Common myeloid progenitor, CD34-positive (primary cell): ENCODE results near the gene RASSF7.
A peak's percentile ranks its signal among the peaks of the same experiment; 100 is the strongest.

Source experiments
- CTCF ChIA-PET: fragments of 350-600 bp; sonication (Branson Sonifier 250); formaldehyde crosslinking; loops from one replicate; lab custom pipeline; 2021; ENCODE audit warnings: antibody characterized with exemption; lab: Charles Lee
- POLR2A ChIA-PET: fragments of 350-600 bp; sonication (Branson Sonifier 250); formaldehyde crosslinking; loops from one replicate; lab custom pipeline; 2021; ENCODE audit warnings: antibody characterized with exemption; lab: Charles Lee
- DNase-seq, 3 donors: peaks; one replicate each; pipeline versions ENCODE4 v3.0.0 to v3.0.0-alpha.2; 2013
- H3K27ac ChIP-seq, 2 experiments: 1 replicate in 1 of 2; 2 replicates in 1 of 2; pipeline ENCODE4 v1.7.0; 2013; ENCODE audit warnings: inconsistent platforms in 2 of 2, low read length in 2 of 2, mild to moderate bottlenecking in 2 of 2, low read depth in 1 of 2, moderate library complexity in 1 of 2; ENCODE audit not compliant: severe bottlenecking in 2 of 2, insufficient read depth in 1 of 2, poor library complexity in 1 of 2
- H3K27me3 ChIP-seq, 5 experiments: replicated peaks in 2 of 5; 1 replicate in 3 of 5; 2 replicates in 2 of 5; pipeline versions ENCODE4 v1.6.1 to v1.7.0; 2013; ENCODE audit warnings: low read length in 4 of 5, mild to moderate bottlenecking in 2 of 5, moderate library complexity in 2 of 5, inconsistent platforms in 1 of 5; ENCODE audit not compliant: insufficient read depth in 5 of 5, control insufficient read depth in 4 of 5
- H3K36me3 ChIP-seq, 4 experiments: 1 replicate in 2 of 4; 2 replicates in 2 of 4; pipeline versions ENCODE4 v1.6.1 to v1.7.0; 2013; ENCODE audit warnings: low read length in 3 of 4, control low read depth in 1 of 4, mild to moderate bottlenecking in 1 of 4; ENCODE audit not compliant: control insufficient read depth in 4 of 4, insufficient read depth in 4 of 4
- H3K4me1 ChIP-seq, 4 experiments: 1 replicate in 3 of 4; 2 replicates in 1 of 4; pipeline versions ENCODE4 v1.6.1 to v1.7.1; 2013; ENCODE audit warnings: low read length in 3 of 4, mild to moderate bottlenecking in 3 of 4, control low read depth in 1 of 4, inconsistent platforms in 1 of 4, moderate library complexity in 1 of 4; ENCODE audit not compliant: control insufficient read depth in 4 of 4, insufficient read depth in 4 of 4; ENCODE audit errors: control extremely low read depth in 1 of 4
- H3K4me3 ChIP-seq, 7 experiments: 1 replicate in 4 of 7; 2 replicates in 3 of 7; pipeline versions ENCODE4 v1.5.1 to v1.7.0; 2013; ENCODE audit warnings: mild to moderate bottlenecking in 7 of 7, low read length in 6 of 7, moderate library complexity in 6 of 7, inconsistent platforms in 2 of 7, low read depth in 2 of 7, control low read depth in 1 of 7; ENCODE audit not compliant: insufficient read depth in 4 of 7, control insufficient read depth in 1 of 7; ENCODE audit errors: extremely low read depth in 1 of 7
- H3K9me3 ChIP-seq, 5 experiments: 1 replicate in 4 of 5; 2 replicates in 1 of 5; pipeline versions ENCODE4 v1.6.1 to v1.7.1; 2013; ENCODE audit warnings: low read length in 4 of 5, mild to moderate bottlenecking in 2 of 5, inconsistent platforms in 1 of 5, low read depth in 1 of 5, moderate library complexity in 1 of 5; ENCODE audit not compliant: control insufficient read depth in 4 of 5, insufficient read depth in 2 of 5; ENCODE audit errors: control extremely low read depth in 1 of 5
- WGBS: methylation state at CpG from one replicate; pipeline ENCODE4 v1.1.5; 2013; ENCODE audit not compliant: insufficient coverage; 5-methylcytosine and 5-hydroxymethylcytosine counted together

The RASSF7 gene

GRCh38 chr11:557328-558132 lies 3.2 kb upstream of the RASSF7 start:
- no peaks in the 10 kb centered on the region for H3K36me3 ChIP-seq
- ChIA-PET CTCF (interaction anchor here (0.7 to 2.2 kb wide), 5 partner anchors 10 to 207 kb away, joined by 3 to 8 read pairs (median 4); partner anchors contain the start of gene HRAS), POLR2A (no interaction called here)
- no peak overlapping the region for H3K4me3 ChIP-seq
- DNase-seq: no peak
- H3K27me3 ChIP-seq: peaks cover 0 to 41% (median 12%) of the 10 kb centered on the region in 5 experiments
- WGBS: 94% methylated on average over 17 of the region's 24 CpGs
- H3K27ac ChIP-seq: no peak overlapping the region
- no peaks in the 10 kb centered on the region for H3K9me3 ChIP-seq
- peaks cover 0 to 38% (median 29%) of the 10 kb centered on the region in 4 experiments for H3K4me1 ChIP-seq

- POLR2A ChIA-PET: no interaction called here
- H3K36me3 ChIP-seq: peaks cover 0 to 1% (median under 1%) of the 10 kb centered on the region in 4 experiments
- peaks cover 0 to 38% (median 29%) of the 10 kb centered on the region in 4 experiments for H3K4me1 ChIP-seq
- CTCF ChIA-PET: no interaction called here
- H3K27me3 ChIP-seq: peaks cover 0 to 41% (median 12%) of the 10 kb centered on the region in 5 experiments
- no peak overlapping the region for H3K4me3 ChIP-seq
- 89% methylated on average over 20 of the region's 20 CpGs for WGBS
- H3K27ac ChIP-seq: no peak overlapping the region
- no peak for DNase-seq
- H3K9me3 ChIP-seq: no peaks in the 10 kb centered on the region
Observed at GRCh38 chr11:558503-558902, 2.3 kb upstream of the RASSF7 start.

- H3K9me3 ChIP-seq: no peaks in the 10 kb centered on the region
- H3K4me3 ChIP-seq: no peak overlapping the region
- H3K27me3 ChIP-seq: peaks cover 0 to 41% (median 12%) of the 10 kb centered on the region in 5 experiments
- H3K27ac ChIP-seq: no peak overlapping the region
- CTCF ChIA-PET: interaction anchor here (1.1 to 1.6 kb wide), 4 partner anchors 7 to 163 kb away, joined by 3 to 5 read pairs (median 3); no protein-coding TSS in a partner anchor
- POLR2A ChIA-PET: no interaction called here
- peaks cover 0 to 8% (median 3%) of the 10 kb centered on the region in 4 experiments for H3K36me3 ChIP-seq
- DNase-seq: no peak
- peaks cover 0 to 38% (median 29%) of the 10 kb centered on the region in 4 experiments for H3K4me1 ChIP-seq
- 85% methylated on average over 12 of the region's 15 CpGs for WGBS
Observed at GRCh38 chr11:559020-559620, 1.6 kb upstream of the RASSF7 start.

- ChIA-PET POLR2A (interaction anchor here (0.6 kb wide), 1 partner anchor 137 kb away, joined by 3 read pairs; no protein-coding TSS in a partner anchor), CTCF (interaction anchor here (1.0 to 1.6 kb wide), 5 partner anchors 8 to 162 kb away, joined by 3 to 5 read pairs (median 3); no protein-coding TSS in a partner anchor)
- WGBS: 82% methylated on average over 17 of the region's 18 CpGs
- H3K27me3 ChIP-seq: peaks cover 0 to 41% (median 12%) of the 10 kb centered on the region in 5 experiments
- peak overlapping the region in 1 of 2 experiments; percentile 66 for H3K27ac ChIP-seq
- H3K4me3 ChIP-seq: peak overlapping the region in 5 of 7 experiments; percentile 47 to 85 (median 66)
- H3K9me3 ChIP-seq: no peaks in the 10 kb centered on the region
- peaks cover 0 to 33% (median 26%) of the 10 kb centered on the region in 4 experiments for H3K4me1 ChIP-seq
- peaks cover 0 to 10% (median 4%) of the 10 kb centered on the region in 4 experiments for H3K36me3 ChIP-seq
- no peak for DNase-seq
Observed at GRCh38 chr11:559712-560304, 962 bp upstream of the RASSF7 start.

GRCh38 chr11:561148-562003 lies 606 bp downstream of the RASSF7 start:
- DNase-seq: peak in 2 of 3 donors; percentile 31 to 33
- Histone ChIP-seq H3K4me1 (peaks cover 0 to 20% (median 17%) of the 10 kb centered on the region in 4 experiments), H3K27ac (peak overlapping the region in 1 of 2 experiments; percentile 34), H3K27me3 (peaks cover 0 to 27% (median 6%) of the 10 kb centered on the region in 5 experiments), H3K4me3 (peak overlapping the region; percentile 50 to 85 (median 78)), H3K9me3 (no peaks in the 10 kb centered on the region), H3K36me3 (peaks cover 0 to 10% (median 4%) of the 10 kb centered on the region in 4 experiments)
- ChIA-PET POLR2A (no interaction called here), CTCF (interaction anchor here (1.1 kb wide), 1 partner anchor 23 kb away, joined by 3 read pairs; no protein-coding TSS in a partner anchor)
- WGBS: 8% methylated on average over 46 of the region's 67 CpGs

- Histone ChIP-seq H3K27me3 (peaks cover 0 to 20% (median 0%) of the 10 kb centered on the region in 5 experiments), H3K4me1 (peaks cover 0 to 18% (median 16%) of the 10 kb centered on the region in 4 experiments), H3K4me3 (peak overlapping the region in 5 of 7 experiments; percentile 50 to 85 (median 81)), H3K36me3 (peaks cover 0 to 10% (median 4%) of the 10 kb centered on the region in 4 experiments), H3K27ac (no peak overlapping the region), H3K9me3 (no peaks in the 10 kb centered on the region)
- no peak for DNase-seq
- POLR2A ChIA-PET: no interaction called here
- 97% methylated on average over 27 of the region's 29 CpGs for WGBS
- CTCF ChIA-PET: interaction anchor here (1.1 kb wide), 1 partner anchor 24 kb away, joined by 3 read pairs; no protein-coding TSS in a partner anchor
Observed at GRCh38 chr11:562046-562645, 1.4 kb downstream of the RASSF7 start.
